DOHH2 (cell line): Measurements from ENCODE around the gene RPL28.
"Not testable (repeated sequence)": the region's sequence is repeated elsewhere in the genome, so short reads cannot be mapped to it uniquely, and the experiment has no call there.

Source experiments
- H3F3A ChIP-seq: fragments of 200-600 bp; sonication (generic), shearing (Covaris generic); 2 replicates; pipeline ENCODE4 v1.6.0; 2016; ENCODE audit warnings: antibody characterized with exemption, mild to moderate bottlenecking; ENCODE audit not compliant: control insufficient read depth, insufficient read depth
- H3K27ac ChIP-seq: fragments of 200-600 bp; sonication (generic); 2 replicates; pipeline ENCODE4 v1.5.1; 2014; ENCODE audit warnings: low read depth, mild to moderate bottlenecking, low read length, moderate library complexity
- H3K27me3 ChIP-seq: fragments of 200-600 bp; sonication (generic); 2 replicates; pipeline ENCODE4 v1.6.1; 2014; ENCODE audit warnings: mild to moderate bottlenecking, low read length, mixed read lengths; ENCODE audit not compliant: control insufficient read depth
- H3K36me3 ChIP-seq: fragments of 200-600 bp; sonication (generic); 2 replicates; pipeline ENCODE4 v1.6.1; 2014; ENCODE audit warnings: mild to moderate bottlenecking, low read length, moderate library complexity, mixed read lengths; ENCODE audit not compliant: control insufficient read depth
- H3K4me1 ChIP-seq: fragments of 200-600 bp; sonication (generic); 2 replicates; pipeline ENCODE4 v1.6.1; 2014; ENCODE audit warnings: mild to moderate bottlenecking, low read length, mixed read lengths; ENCODE audit not compliant: control insufficient read depth
- H3K4me2 ChIP-seq: fragments of 200-600 bp; sonication (generic); 2 replicates; pipeline ENCODE4 v1.6.0; 2014; ENCODE audit warnings: mild to moderate bottlenecking, low read length, moderate library complexity
- H3K4me3 ChIP-seq: fragments of 200-600 bp; sonication (generic); 2 replicates; pipeline ENCODE4 v1.5.1; 2014; ENCODE audit warnings: mild to moderate bottlenecking, low read length, mixed read lengths
- H3K79me2 ChIP-seq: fragments of 200-600 bp; sonication (generic); 2 replicates; pipeline ENCODE4 v1.6.1; 2014; ENCODE audit warnings: mild to moderate bottlenecking, low read length, mixed read lengths; ENCODE audit not compliant: control insufficient read depth
- H3K9me2 ChIP-seq: fragments of 200-600 bp; sonication (generic); replicated peaks from 2 replicates; pipeline ENCODE4 v1.6.1; 2014; ENCODE audit warnings: mild to moderate bottlenecking, low read length, mixed read lengths; ENCODE audit not compliant: control insufficient read depth
- H3K9me3 ChIP-seq: fragments of 200-600 bp; sonication (generic); 2 replicates; pipeline ENCODE4 v1.6.1; 2014; ENCODE audit warnings: antibody characterized with exemption, low read length, mixed read lengths; ENCODE audit not compliant: control insufficient read depth, insufficient read depth
- H4K20me1 ChIP-seq: fragments of 200-600 bp; sonication (generic); 2 replicates; pipeline ENCODE4 v1.6.0; 2014; ENCODE audit warnings: low read depth, mild to moderate bottlenecking, antibody characterized with exemption, low read length, moderate library complexity; ENCODE audit not compliant: control insufficient read depth, insufficient read depth
- CTCF ChIP-seq: fragments of 200-600 bp; sonication (generic); IDR thresholded peaks from one replicate; pipeline ENCODE4 v1.5.1; 2014; ENCODE audit warnings: antibody characterized with exemption, mild to moderate bottlenecking, low read depth, low read length; ENCODE audit not compliant: poor library complexity, severe bottlenecking
- EZH2phosphoT487 ChIP-seq: fragments of 200-600 bp; sonication (generic); IDR thresholded peaks from 2 replicates; pipeline ENCODE4 v1.6.1; 2017; ENCODE audit warnings: borderline replicate concordance, mild to moderate bottlenecking, antibody characterized with exemption, low read length, moderate library complexity, mixed read lengths

RPL28 gene

GRCh38 chr19:55418185-55418584, 32.5 kb downstream of the RPL28 start:
- TF ChIP-seq CTCF (peak; percentile 87), EZH2phosphoT487 (no peak)
- Histone ChIP-seq H3K4me3 (no peak overlapping the region), H4K20me1 (no peaks in the 10 kb centered on the region), H3K27ac (no peak overlapping the region), H3K9me3 (0 out of 2 replicates have a peak, but pooled peaks cover 6% of the 10 kb centered on the region), H3K9me2 (no peaks in the 10 kb centered on the region), H3K4me2 (no peak overlapping the region), H3K79me2 (no peaks in the 10 kb centered on the region), H3K27me3 (peaks cover 3% of the 10 kb centered on the region; the same call in 1 of the 2 replicates), H3K4me1 (peaks cover 5% of the 10 kb centered on the region), H3K36me3 (no peaks in the 10 kb centered on the region), H3F3A (no peaks in the 10 kb centered on the region)

GRCh38 chr19:55419103-55419502, 33.4 kb downstream of the RPL28 start:
- TF ChIP-seq EZH2phosphoT487 (no peak), CTCF (no peak)
- no peak overlapping the region for H3K4me2 ChIP-seq

GRCh38 chr19:55419624-55420236, 34.0 kb downstream of the RPL28 start:
- Histone ChIP-seq H3K4me3 (no peak overlapping the region), H3K27ac (no peak overlapping the region), H3K4me2 (no peak overlapping the region), H3K4me1 (peaks cover 5% of the 10 kb centered on the region), H3K9me2 (no peaks in the 10 kb centered on the region), H3K9me3 (0 out of 2 replicates have a peak, but pooled peaks cover 6% of the 10 kb centered on the region), H3K27me3 (peaks cover 3% of the 10 kb centered on the region; the same call in 1 of the 2 replicates), H3K79me2 (no peaks in the 10 kb centered on the region), H3F3A (no peaks in the 10 kb centered on the region), H4K20me1 (no peaks in the 10 kb centered on the region), H3K36me3 (no peaks in the 10 kb centered on the region)
- TF ChIP-seq CTCF (no peak), EZH2phosphoT487 (no peak)

More at GRCh38 chr19:55419103-55419502, 33.4 kb downstream of the RPL28 start:
- Histone ChIP-seq H3K27ac (no peak overlapping the region), H3K36me3 (no peaks in the 10 kb centered on the region), H3K9me3 (0 out of 2 replicates have a peak, but pooled peaks cover 6% of the 10 kb centered on the region), H3K79me2 (no peaks in the 10 kb centered on the region), H3K27me3 (peaks cover 3% of the 10 kb centered on the region; the same call in 1 of the 2 replicates), H4K20me1 (no peaks in the 10 kb centered on the region), H3K4me3 (no peak overlapping the region), H3K4me1 (peaks cover 5% of the 10 kb centered on the region), H3F3A (no peaks in the 10 kb centered on the region), H3K9me2 (no peaks in the 10 kb centered on the region)

- H3K27me3 ChIP-seq, H3F3A ChIP-seq, H3K9me3 ChIP-seq, H3K4me2 ChIP-seq, H3K4me1 ChIP-seq, H3K9me2 ChIP-seq, H3K79me2 ChIP-seq, H4K20me1 ChIP-seq, H3K27ac ChIP-seq, H3K4me3 ChIP-seq, H3K36me3 ChIP-seq: not testable (repeated sequence)
These were observed 35.5 kb downstream of the RPL28 start for GRCh38 chr19:55421281-55421680.
